B cell (primary cell): ENCODE measurements around the gene NSD1. TPM values are rescaled to one million over a fixed set of nuclear protein-coding genes. Genes with fewer than 3 reads are reported as not detected.

ENCODE experiments used
- ATAC-seq: fragments of 200-7000 bp; cut with Tn5 transposase; one replicate; pipeline ENCODE4 v1.10.0; 2021; ENCODE audit warnings: low read depth, mild to moderate bottlenecking, moderate number of reproducible peaks, moderate library complexity
- CTCF ChIA-PET: fragments of 350-600 bp; sonication (Branson Sonifier 250); formaldehyde crosslinking; loops from one replicate; lab custom pipeline; 2021; ENCODE audit warnings: antibody characterized with exemption, inconsistent platforms; lab: Charles Lee
- POLR2A ChIA-PET: fragments of 350-600 bp; sonication (Branson Sonifier 250); formaldehyde crosslinking; loops from one replicate; lab custom pipeline; 2021; ENCODE audit warnings: antibody characterized with exemption; lab: Charles Lee
- DNase-seq: peaks from one replicate; pipeline ENCODE4 v3.0.0; 2013
- H2AFZ ChIP-seq: 2 replicates; pipeline ENCODE4 v1.6.1; 2012; ENCODE audit warnings: mild to moderate bottlenecking, low read depth, low read length; ENCODE audit not compliant: insufficient read depth, poor library complexity, severe bottlenecking
- H3K27ac ChIP-seq, 2 donors: 1 replicate in 1 of 2; 2 replicates in 1 of 2; pipeline ENCODE4 v1.5.1; 2012 to 2013; ENCODE audit warnings: low read length in 2 of 2, mild to moderate bottlenecking in 2 of 2, moderate library complexity in 1 of 2
- H3K27me3 ChIP-seq, 4 experiments: fragments of 200-600 bp in 1 of 4; sonication (generic) in 1 of 4; replicated peaks in 1 of 4; 1 replicate in 2 of 4; 2 replicates in 2 of 4; pipeline versions ENCODE4 v1.6.1 to v1.7.0; 2013 to 2016; ENCODE audit warnings: low read length in 3 of 4, mild to moderate bottlenecking in 2 of 4, mixed read lengths in 1 of 4, moderate library complexity in 1 of 4; ENCODE audit not compliant: insufficient read depth in 4 of 4, control insufficient read depth in 3 of 4; ENCODE audit errors: control extremely low read depth in 1 of 4
- H3K36me3 ChIP-seq, 2 experiments: replicated peaks in 1 of 2; 1 replicate in 1 of 2; 2 replicates in 1 of 2; pipeline versions ENCODE4 v1.6.1 to v1.7.1; 2013; ENCODE audit warnings: low read length in 1 of 2; ENCODE audit not compliant: insufficient read depth in 2 of 2, control insufficient read depth in 1 of 2; ENCODE audit errors: control extremely low read depth in 1 of 2, extremely low read depth in 1 of 2
- H3K4me1 ChIP-seq, 2 donors: fragments of 200-600 bp in 1 of 2; sonication (generic) in 1 of 2; 1 replicate in 1 of 2; 2 replicates in 1 of 2; pipeline versions ENCODE4 v1.5.1 to v1.6.1; 2013 to 2017; ENCODE audit warnings: low read length in 2 of 2; ENCODE audit not compliant: control insufficient read depth in 2 of 2, insufficient read depth in 2 of 2
- H3K4me2 ChIP-seq: replicated peaks from 2 replicates; pipeline ENCODE3; 2012; ENCODE audit warnings: mild to moderate bottlenecking, low read depth, low read length; ENCODE audit not compliant: poor library complexity, severe bottlenecking
- H3K4me3 ChIP-seq, 5 experiments: fragments of 200-600 bp in 1 of 5; sonication (generic) in 1 of 5; 1 replicate in 3 of 5; 2 replicates in 2 of 5; pipeline versions ENCODE4 v1.5.1 to v1.7.0; 2011 to 2016; ENCODE audit warnings: low read length in 4 of 5, mild to moderate bottlenecking in 4 of 5, low read depth in 2 of 5, control low read depth in 1 of 5, moderate library complexity in 1 of 5; ENCODE audit not compliant: insufficient read depth in 1 of 5; ENCODE audit errors: control extremely low read depth in 1 of 5, extremely low read depth in 1 of 5
- H3K79me2 ChIP-seq: fragments of 200-600 bp; sonication (generic); one replicate; pipeline ENCODE4 v1.6.0; 2016; ENCODE audit warnings: low read length; ENCODE audit not compliant: control insufficient read depth, insufficient read depth
- H3K9ac ChIP-seq: fragments of 200-600 bp; sonication (generic); 2 replicates; pipeline ENCODE4 v1.6.1; 2017; ENCODE audit warnings: mild to moderate bottlenecking, low read length, moderate library complexity
- H3K9me3 ChIP-seq, 3 donors: one replicate each; pipeline versions ENCODE4 v1.6.1 to v1.7.1; 2013; ENCODE audit warnings: low read length in 2 of 3; ENCODE audit not compliant: control insufficient read depth in 2 of 3, insufficient read depth in 1 of 3; ENCODE audit errors: control extremely low read depth in 1 of 3
- H4K20me1 ChIP-seq: 2 replicates; pipeline ENCODE4 v1.6.0; 2012; ENCODE audit warnings: mild to moderate bottlenecking, low read length; ENCODE audit not compliant: insufficient read depth, control insufficient read depth, poor library complexity, severe bottlenecking
- H3K27ac Mint-ChIP-seq: one replicate; pipeline ENCODE4 v1.8.0; 2021; ENCODE audit warnings: mixed read lengths
- H3K27me3 Mint-ChIP-seq: one replicate; pipeline ENCODE4 v1.8.0; 2021; ENCODE audit warnings: mixed read lengths
- H3K4me1 Mint-ChIP-seq: one replicate; pipeline ENCODE4 v1.8.0; 2021; ENCODE audit warnings: mixed read lengths
- H3K4me3 Mint-ChIP-seq: one replicate; pipeline ENCODE4 v1.8.0; 2021; ENCODE audit warnings: mixed read lengths
- H3K9me3 Mint-ChIP-seq: one replicate; pipeline ENCODE4 v1.8.0; 2022; ENCODE audit warnings: mixed read lengths; ENCODE audit not compliant: insufficient read depth
- EZH2 ChIP-seq: IDR thresholded peaks from 2 replicates; pipeline ENCODE4 v1.6.1; 2012; ENCODE audit warnings: borderline replicate concordance, low read depth, mild to moderate bottlenecking, moderate library complexity, low read length; ENCODE audit not compliant: insufficient read depth, poor library complexity, severe bottlenecking
- whole genome bisulfite sequencing: methylation state at CpG from one replicate; pipeline ENCODE4 v1.1.5; 2013; ENCODE audit warnings: missing lambda C conversion rate; ENCODE audit not compliant: insufficient coverage; 5-methylcytosine and 5-hydroxymethylcytosine counted together
- intact Hi-C: fragments of 100-400 bp; cut with micrococcal nuclease; formaldehyde crosslinking; loops from one replicate; pipeline ENCODE4 v1.10.0; 2022
- polyA plus RNA-seq: library from polyadenylated mRNA; depleted of rRNA; stranded (reverse); fragments of >200 nt; gene quantifications from 2 replicates; pipeline ENCODE4 v1.2.3, GENCODE V29; 2012
- total RNA-seq, 2 donors: library from RNA; stranded (reverse); fragments of 120-200 nt in 1 of 2; gene quantifications; 1 replicate in 1 of 2; 2 replicates in 1 of 2; pipeline versions ENCODE4 v1.2.3 to v1.2.4, GENCODE V29; 2013 to 2022
- TF ChIP-seq, protein P1 (sequence below): fragments of 200-600 bp; IDR thresholded peaks from one replicate; pipeline ENCODE4 v1.8.0; 2022; ENCODE audit warnings: antibody characterized with exemption, mild to moderate bottlenecking

The NSD1 gene
- total and polyA plus RNA-seq, 2 donors (not counting 1 experiment from before 2014, with no cell fraction given), result 10.8 to 145 TPM

DNA sequence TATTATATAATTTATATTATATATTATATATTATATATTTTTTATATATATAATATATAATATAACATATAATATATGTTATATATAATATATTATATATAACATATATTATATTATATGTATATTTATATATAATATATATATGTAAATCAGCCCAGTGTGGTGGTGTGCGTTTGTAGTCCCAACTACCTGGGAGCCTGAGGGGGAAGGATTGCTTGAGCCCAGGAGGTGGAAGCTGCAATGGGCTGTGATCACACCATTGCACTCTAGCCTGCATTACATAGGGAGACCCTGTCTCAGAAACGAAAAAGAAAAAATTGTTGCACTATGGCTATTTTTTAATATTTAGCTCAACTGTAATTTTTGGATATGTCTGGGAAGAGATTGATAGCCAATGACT lies 52.4 kb downstream of the NSD1 start:
- ChIA-PET CTCF (interaction anchor here (1.1 kb wide), 1 partner anchor 72 kb away, joined by 5 read pairs; no protein-coding TSS in a partner anchor), POLR2A (interaction anchor here (1.1 kb wide), 1 partner anchor 17 kb away, joined by 3 read pairs; no protein-coding TSS in a partner anchor)
- peaks cover 23% of the 10 kb centered on the region for H4K20me1 ChIP-seq
- peaks cover 3 to 24% of the 10 kb centered on the region in 2 experiments for H3K36me3 ChIP-seq
- no peaks in the 10 kb centered on the region for H3K27me3 Mint-ChIP-seq
- no peak overlapping the region for H3K27ac Mint-ChIP-seq
- H3K4me1 ChIP-seq, result no peaks in the 10 kb centered on the region
- no peak overlapping the region for H3K27ac ChIP-seq
- H3K9ac ChIP-seq, result no peak overlapping the region
- WGBS, result no CpG with 5 or more reads among the region's 2 CpGs
- no peak overlapping the region for H3K4me3 ChIP-seq
- H2AFZ ChIP-seq, result no peak overlapping the region
- no peak for ATAC-seq
- intact Hi-C loops, result no loop called here
- no peaks in the 10 kb centered on the region for H3K27me3 ChIP-seq
- no peaks in the 10 kb centered on the region for H3K9me3 ChIP-seq
- no peak overlapping the region for H3K4me2 ChIP-seq
- no peak overlapping the region for H3K4me3 Mint-ChIP-seq
- TF ChIP-seq, protein P1, sequence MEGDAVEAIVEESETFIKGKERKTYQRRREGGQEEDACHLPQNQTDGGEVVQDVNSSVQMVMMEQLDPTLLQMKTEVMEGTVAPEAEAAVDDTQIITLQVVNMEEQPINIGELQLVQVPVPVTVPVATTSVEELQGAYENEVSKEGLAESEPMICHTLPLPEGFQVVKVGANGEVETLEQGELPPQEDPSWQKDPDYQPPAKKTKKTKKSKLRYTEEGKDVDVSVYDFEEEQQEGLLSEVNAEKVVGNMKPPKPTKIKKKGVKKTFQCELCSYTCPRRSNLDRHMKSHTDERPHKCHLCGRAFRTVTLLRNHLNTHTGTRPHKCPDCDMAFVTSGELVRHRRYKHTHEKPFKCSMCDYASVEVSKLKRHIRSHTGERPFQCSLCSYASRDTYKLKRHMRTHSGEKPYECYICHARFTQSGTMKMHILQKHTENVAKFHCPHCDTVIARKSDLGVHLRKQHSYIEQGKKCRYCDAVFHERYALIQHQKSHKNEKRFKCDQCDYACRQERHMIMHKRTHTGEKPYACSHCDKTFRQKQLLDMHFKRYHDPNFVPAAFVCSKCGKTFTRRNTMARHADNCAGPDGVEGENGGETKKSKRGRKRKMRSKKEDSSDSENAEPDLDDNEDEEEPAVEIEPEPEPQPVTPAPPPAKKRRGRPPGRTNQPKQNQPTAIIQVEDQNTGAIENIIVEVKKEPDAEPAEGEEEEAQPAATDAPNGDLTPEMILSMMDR, result no peak
- TF ChIP-seq EZH2, result no peak
- DNase-seq, result no peak
- peaks cover 21% of the 10 kb centered on the region for H3K4me1 Mint-ChIP-seq
- no peaks in the 10 kb centered on the region for H3K9me3 Mint-ChIP-seq
- H3K79me2 ChIP-seq, result peaks cover 85% of the 10 kb centered on the region

DNA sequence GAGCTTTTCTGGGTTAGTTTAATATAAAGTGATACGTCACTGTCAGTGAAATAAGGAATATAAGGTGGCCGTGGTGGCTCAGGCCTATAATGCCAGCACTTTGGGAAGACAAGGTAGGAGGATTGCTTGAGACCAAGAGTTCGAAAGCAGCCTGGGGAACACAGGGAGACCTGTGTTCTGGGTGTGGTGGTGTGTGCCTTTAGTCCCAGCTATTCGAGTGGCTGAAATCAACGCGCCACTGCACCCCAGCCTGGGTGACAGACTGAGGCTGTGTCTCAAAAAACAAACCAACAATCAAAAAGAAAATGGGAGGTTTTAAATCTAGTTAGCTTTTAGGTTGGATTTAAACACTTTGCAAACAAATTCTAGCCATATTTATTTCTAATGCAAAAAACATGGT lies 53.1 kb downstream of the NSD1 start:
- ChIA-PET CTCF (interaction anchor here (0.7 to 1.1 kb wide), 2 partner anchors 73 to 108 kb away, joined by 5 read pairs; no protein-coding TSS in a partner anchor), POLR2A (interaction anchor here (0.5 to 1.1 kb wide), 2 partner anchors 17 to 21 kb away, joined by 3 to 6 read pairs; no protein-coding TSS in a partner anchor)
- Histone ChIP-seq H3K36me3 (peaks cover 3 to 19% of the 10 kb centered on the region in 2 experiments), H3K9me3 (no peaks in the 10 kb centered on the region), H3K4me2 (no peak overlapping the region), H3K4me3 (no peak overlapping the region), H3K27ac (no peak overlapping the region), H2AFZ (no peak overlapping the region), H3K79me2 (peaks cover 79% of the 10 kb centered on the region), H3K27me3 (no peaks in the 10 kb centered on the region), H3K9ac (no peak overlapping the region), H3K4me1 (no peaks in the 10 kb centered on the region), H4K20me1 (peaks cover 23% of the 10 kb centered on the region)
- DNase-seq, result no peak
- no peaks in the 10 kb centered on the region for H3K27me3 Mint-ChIP-seq
- no peak overlapping the region for H3K27ac Mint-ChIP-seq
- no peak for ATAC-seq
- TF ChIP-seq, protein P1, result no peak
- no peak for TF ChIP-seq EZH2
- no peak overlapping the region for H3K4me3 Mint-ChIP-seq
- peaks cover 17% of the 10 kb centered on the region for H3K4me1 Mint-ChIP-seq
- H3K9me3 Mint-ChIP-seq, result no peaks in the 10 kb centered on the region
- intact Hi-C loops, result no loop called here
- WGBS, result 97% methylated on average over 4 of the region's 6 CpGs
